HAP-1 (cell line): ENCODE measurements around the gene JARID2.

Experiments used
- DNase-seq, 2 experiments: peaks; one replicate each; pipeline ENCODE4 v3.0.0-alpha.2; 2016 to 2020; ENCODE audit warnings: low spot score in 2 of 2
- H3K27me3 ChIP-seq: fragments of 250-450 bp; sonication (Bioruptor Pico); 2 replicates; pipeline ENCODE4 v1.5.1; 2020; ENCODE audit warnings: low read depth, mild to moderate bottlenecking, moderate library complexity
- H3K36me3 ChIP-seq: fragments of 250-450 bp; sonication (Bioruptor Pico); replicated peaks from 2 replicates; pipeline ENCODE4 v1.5.1; 2020; ENCODE audit warnings: mild to moderate bottlenecking
- H3K4me1 ChIP-seq: fragments of 250-450 bp; sonication (Bioruptor Pico); 2 replicates; pipeline ENCODE4 v1.5.1; 2020; ENCODE audit warnings: mild to moderate bottlenecking
- H3K4me3 ChIP-seq: fragments of 250-450 bp; sonication (Bioruptor Pico); 2 replicates; pipeline ENCODE4 v1.5.1; 2020; ENCODE audit warnings: mild to moderate bottlenecking, moderate library complexity
- H3K9me3 ChIP-seq: fragments of 250-450 bp; sonication (Bioruptor Pico); 2 replicates; pipeline ENCODE4 v1.5.1; 2020; ENCODE audit warnings: mild to moderate bottlenecking, moderate library complexity
- in situ Hi-C: fragments of 300-500 bp; cut with MboI; formaldehyde crosslinking; loops from 3 replicates; pipeline ENCODE4 v1.14.3; 2020; ENCODE audit warnings: low sequenced_read_pairs, inconsistent platforms, mixed read lengths

Gene JARID2

DNA sequence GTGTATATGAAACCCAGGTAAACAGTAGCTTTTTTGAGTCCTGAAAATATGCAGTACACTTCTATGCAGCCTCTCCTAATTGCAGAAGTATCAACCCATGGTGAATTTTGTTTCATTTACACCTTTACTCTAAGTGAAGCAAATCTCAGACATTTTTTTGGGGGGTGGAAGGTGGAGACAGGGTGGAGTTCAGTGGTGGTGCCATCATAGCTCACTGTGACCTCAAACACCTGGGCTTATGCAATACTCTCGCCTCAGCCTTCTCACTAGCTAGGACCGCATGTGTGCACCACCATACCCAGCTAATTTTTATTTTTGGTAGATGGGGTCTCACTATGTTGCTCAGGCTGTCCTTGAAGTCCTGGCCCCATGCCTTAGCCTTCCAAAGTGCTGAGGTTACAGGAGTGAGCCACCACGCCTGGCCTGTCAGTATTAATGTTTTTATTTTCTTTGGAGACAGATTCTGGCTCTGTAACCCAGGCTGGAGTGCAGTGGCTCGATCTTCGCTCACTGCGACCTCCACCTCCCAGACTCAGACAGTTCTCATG is 80.3 kb downstream of the JARID2 start:
- Histone ChIP-seq H3K27me3 (no peaks in the 10 kb centered on the region), H3K9me3 (no peaks in the 10 kb centered on the region), H3K4me3 (no peak overlapping the region), H3K36me3 (no peaks in the 10 kb centered on the region), H3K4me1 (peaks cover 17% of the 10 kb centered on the region)
- in situ Hi-C loops: no loop called here
- DNase-seq: no peak

DNA sequence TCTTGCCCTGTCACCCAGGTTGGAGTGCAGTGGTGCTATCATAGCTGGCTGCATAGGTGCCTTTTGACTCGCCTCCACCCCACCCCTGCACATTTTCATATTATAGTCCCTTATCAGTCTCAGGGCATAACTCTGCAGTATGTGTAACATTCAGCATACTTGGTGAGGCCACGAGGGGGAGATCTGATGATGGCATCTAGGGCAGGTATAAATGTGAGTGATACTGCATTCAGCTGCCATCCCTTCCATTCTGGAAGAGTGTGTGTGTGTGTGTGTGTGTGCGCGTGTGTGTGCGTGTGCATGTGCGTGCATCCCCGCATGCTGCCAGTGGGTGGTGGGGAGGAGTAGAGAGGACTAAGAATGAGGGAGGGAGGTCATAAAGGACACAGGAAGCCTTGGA is 81.4 kb downstream of the JARID2 start:
- H3K9me3 ChIP-seq: no peaks in the 10 kb centered on the region
- H3K27me3 ChIP-seq: no peaks in the 10 kb centered on the region
- no peak overlapping the region for H3K4me3 ChIP-seq
- H3K4me1 ChIP-seq: peaks cover 17% of the 10 kb centered on the region
- in situ Hi-C loops: no loop called here
- H3K36me3 ChIP-seq: no peaks in the 10 kb centered on the region
- peak in 1 of 2 experiments; percentile 35 for DNase-seq

DNA sequence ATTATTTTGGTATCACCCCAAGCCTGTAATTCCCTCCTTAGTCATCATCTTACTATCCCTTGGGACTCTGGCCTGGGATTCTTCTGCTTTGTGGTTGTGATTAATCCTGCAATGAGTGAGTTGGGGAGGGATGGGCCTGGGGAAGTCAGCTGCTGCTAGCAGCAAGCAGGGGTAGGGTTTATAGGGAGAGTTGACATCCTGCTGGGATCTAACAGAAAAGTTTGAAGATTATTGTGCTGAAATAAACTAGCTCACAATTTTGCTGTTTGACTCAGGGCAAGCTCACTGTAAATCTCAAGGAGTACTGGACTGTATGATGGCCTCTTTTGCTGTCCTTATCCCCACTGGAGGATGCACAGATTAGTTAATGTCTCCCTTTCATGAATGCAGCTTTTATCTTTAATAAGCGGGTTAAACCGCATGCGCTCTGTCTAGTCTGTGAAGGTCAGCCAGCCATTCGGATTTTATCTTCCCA is 83.4 kb downstream of the JARID2 start:
- peak; percentile 38 to 60 for DNase-seq
- Histone ChIP-seq H3K4me3 (no peak overlapping the region), H3K4me1 (peaks cover 15% of the 10 kb centered on the region), H3K36me3 (no peaks in the 10 kb centered on the region), H3K27me3 (no peaks in the 10 kb centered on the region), H3K9me3 (no peaks in the 10 kb centered on the region)
- in situ Hi-C loops: no loop called here

DNA sequence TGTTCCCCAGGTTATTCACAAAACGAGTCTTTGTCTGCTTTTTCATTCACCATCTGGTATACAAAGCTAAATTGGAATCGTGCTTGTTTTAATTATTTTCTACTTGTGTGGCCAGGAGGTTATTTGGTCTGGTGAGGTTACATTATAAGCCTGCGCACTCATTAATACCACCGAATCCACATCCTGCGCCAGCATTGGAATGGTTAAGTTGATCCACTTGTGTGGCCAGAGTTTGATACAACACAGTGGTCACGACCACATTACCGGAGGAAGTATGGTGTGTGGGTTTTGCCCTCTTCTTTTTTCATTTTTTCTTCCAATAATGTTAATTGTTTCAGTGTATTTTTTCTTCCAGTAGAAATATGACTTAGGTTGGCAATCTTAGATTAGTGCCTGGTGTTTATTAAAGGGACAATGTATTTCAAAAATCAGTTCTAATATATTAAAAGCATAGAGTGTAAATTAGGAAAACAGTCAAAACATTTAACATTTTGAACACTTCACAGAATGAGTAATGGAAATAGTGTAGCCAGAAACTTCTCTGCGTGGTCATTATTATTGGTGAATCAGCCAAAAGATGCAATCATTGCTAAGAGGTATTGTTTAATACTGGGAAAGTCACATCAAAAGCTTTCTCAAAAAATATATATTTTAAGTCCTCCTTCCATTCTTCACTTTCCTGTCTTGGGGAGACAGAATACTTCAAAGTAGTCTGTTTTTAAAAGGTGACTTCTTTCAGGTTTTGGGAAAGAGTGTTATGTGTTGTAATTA is 84.5 kb downstream of the JARID2 start:
- Histone ChIP-seq H3K4me1 (peaks cover 15% of the 10 kb centered on the region), H3K9me3 (no peaks in the 10 kb centered on the region), H3K27me3 (no peaks in the 10 kb centered on the region), H3K4me3 (no peak overlapping the region), H3K36me3 (no peaks in the 10 kb centered on the region)
- in situ Hi-C loops: no loop called here
- DNase-seq: no peak

DNA sequence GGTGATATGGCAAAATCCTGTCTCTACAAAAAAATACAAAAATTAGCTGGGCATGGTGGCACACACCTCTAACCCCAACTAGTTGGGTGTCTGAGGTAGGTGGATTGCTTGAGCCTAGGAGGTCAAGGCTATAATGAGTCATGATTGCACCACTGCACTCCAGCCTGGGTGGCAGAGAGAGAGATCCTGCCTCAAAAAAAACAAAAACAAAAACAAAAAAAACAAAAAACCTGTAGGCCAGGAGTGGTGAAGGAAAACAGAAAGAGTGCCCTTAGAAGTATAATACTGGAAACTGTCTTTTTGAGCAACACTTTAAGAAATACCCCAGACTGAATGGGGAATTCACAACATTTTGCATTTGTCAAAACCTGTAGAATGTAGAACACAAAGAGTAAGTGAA is 85.3 kb downstream of the JARID2 start:
- Histone ChIP-seq H3K27me3 (no peaks in the 10 kb centered on the region), H3K4me3 (no peak overlapping the region), H3K9me3 (no peaks in the 10 kb centered on the region), H3K4me1 (peaks cover 15% of the 10 kb centered on the region), H3K36me3 (no peaks in the 10 kb centered on the region)
- DNase-seq: no peak
- in situ Hi-C loops: no loop called here

DNA sequence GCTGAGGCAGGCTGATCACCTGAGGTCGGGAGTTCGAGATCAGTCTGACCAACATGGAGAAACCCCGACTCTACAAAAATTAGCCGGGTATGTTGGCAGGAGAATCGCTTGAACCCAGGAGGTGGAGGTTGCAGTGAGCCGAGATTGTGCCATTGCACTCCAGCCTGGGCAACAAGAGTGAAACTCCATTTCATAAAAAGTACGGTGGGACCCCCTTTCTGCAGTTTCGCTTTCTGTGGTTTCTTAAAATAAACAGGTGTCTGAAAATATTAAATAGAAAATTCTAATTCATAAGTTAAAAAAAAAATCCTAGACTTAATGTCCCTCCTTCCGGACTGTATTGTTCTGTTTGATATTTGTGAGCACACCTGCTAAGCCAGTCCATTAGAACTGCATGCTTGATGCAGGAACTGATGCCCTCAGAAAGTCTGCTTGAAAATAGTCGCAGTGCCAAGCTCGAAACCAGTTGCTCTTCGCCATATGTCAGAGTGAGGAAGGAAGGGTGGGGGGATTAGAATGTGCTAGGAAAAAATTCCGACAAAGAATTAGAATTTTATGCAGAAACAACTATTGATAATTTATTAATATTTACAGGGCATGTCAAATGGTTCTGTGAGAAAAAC is 85.9 kb downstream of the JARID2 start:
- Histone ChIP-seq H3K4me3 (no peak overlapping the region), H3K9me3 (no peaks in the 10 kb centered on the region), H3K27me3 (no peaks in the 10 kb centered on the region), H3K36me3 (no peaks in the 10 kb centered on the region), H3K4me1 (peaks cover 15% of the 10 kb centered on the region)
- in situ Hi-C loops: no loop called here
- DNase-seq: no peak

DNA sequence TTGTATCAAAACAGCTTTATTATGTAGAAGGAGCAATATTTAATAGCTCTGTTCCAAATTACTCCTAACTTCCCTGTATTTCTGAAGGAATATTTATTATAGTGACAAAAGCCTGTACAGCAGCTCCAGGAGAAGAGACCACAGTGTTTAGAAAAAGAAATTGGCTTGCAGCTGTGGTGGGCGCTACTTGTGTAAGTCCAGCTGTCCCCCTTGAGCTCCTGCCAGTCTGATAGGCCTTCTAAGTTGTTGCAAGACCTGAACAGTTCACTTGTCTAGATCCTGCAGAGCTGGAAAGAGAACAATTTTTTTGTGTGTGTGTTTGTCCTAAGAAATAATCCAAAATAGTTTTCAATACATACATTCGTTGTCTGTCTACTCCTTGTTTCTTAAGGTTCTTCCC is 86.6 kb downstream of the JARID2 start:
- Histone ChIP-seq H3K9me3 (no peaks in the 10 kb centered on the region), H3K4me3 (no peak overlapping the region), H3K36me3 (no peaks in the 10 kb centered on the region), H3K4me1 (peaks cover 15% of the 10 kb centered on the region), H3K27me3 (no peaks in the 10 kb centered on the region)
- in situ Hi-C loops: no loop called here
- DNase-seq: no peak

DNA sequence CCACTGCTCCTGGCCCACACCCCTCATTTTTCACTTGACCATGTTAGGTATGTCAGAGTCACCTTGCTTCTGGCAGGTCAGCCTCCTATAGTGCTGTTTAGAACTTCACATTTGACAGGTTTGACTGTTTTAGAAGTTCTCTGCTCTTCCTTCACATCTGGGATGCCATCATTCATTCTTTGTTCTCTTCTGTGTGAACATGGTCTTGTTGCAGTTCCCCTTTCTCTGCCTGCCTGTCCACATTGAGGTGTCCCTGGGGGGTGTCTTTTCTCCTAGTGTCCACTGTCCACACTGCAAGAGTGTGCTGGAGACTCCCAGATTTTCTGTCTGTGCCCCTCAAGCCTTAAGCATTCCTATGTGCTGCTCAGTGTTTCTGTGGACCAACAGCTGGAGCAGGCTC is 89.5 kb downstream of the JARID2 start:
- no peak for DNase-seq
- no peaks in the 10 kb centered on the region for H3K36me3 ChIP-seq
- H3K4me1 ChIP-seq: no peaks in the 10 kb centered on the region
- no peaks in the 10 kb centered on the region for H3K27me3 ChIP-seq
- no peaks in the 10 kb centered on the region for H3K9me3 ChIP-seq
- in situ Hi-C loops: no loop called here
- H3K4me3 ChIP-seq: no peak overlapping the region

DNA sequence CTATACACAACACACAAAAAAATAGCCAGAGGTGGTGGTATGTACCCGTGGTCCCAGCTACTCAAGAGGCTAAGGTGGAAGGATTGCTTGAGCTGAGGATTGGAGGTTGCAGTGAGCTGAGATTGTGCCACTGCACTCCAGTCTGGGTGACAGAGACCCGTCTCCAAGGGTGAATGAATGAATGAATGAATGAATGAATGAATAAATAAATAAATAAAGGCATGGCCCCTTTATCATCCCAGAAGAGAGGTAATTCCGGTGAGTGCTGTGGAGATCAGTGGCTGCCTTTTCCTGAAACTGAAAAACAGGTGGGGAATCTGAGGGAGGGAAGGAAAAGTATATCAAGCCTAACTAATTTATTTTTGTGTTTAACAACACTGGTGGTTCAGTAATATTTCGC is 90.0 kb downstream of the JARID2 start:
- no peak overlapping the region for H3K4me3 ChIP-seq
- DNase-seq: no peak
- in situ Hi-C loops: no loop called here
- no peaks in the 10 kb centered on the region for H3K36me3 ChIP-seq
- H3K4me1 ChIP-seq: no peaks in the 10 kb centered on the region; the same call in 1 of the 2 replicates
- no peaks in the 10 kb centered on the region for H3K27me3 ChIP-seq
- no peaks in the 10 kb centered on the region for H3K9me3 ChIP-seq

DNA sequence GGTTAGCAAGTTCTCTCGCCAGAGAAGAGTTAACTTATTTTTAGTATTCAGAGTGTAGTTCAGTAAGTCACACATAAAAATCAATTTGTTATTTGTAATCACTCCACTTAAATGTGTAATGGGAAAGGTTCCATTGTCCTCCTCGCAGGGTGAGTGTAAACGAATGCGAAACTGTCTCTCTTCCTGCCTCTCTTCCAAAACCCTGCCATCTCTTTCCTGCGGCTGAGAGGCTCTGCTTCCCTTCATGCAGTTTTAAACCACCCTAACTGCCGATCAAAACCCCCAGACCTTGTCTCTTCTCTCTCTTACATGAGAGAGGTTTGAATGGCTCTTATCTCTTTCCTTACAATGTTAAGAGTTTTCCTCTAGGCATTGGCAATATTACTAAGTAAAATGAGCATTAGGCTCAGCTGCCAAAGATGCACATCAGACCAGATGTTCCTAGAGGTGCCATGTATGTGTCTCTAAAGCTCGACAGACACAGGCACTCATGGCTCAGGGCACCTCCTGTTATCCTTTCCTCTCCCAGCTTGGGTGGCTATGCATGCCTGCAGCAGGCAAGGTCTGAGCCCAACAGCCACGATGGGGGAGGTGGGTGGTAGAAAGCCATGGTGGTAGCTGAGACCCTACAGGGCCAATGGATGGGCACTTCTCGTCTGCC is 91.2 kb downstream of the JARID2 start:
- Histone ChIP-seq H3K36me3 (no peaks in the 10 kb centered on the region), H3K4me1 (peaks cover 6% of the 10 kb centered on the region), H3K9me3 (no peaks in the 10 kb centered on the region), H3K27me3 (no peaks in the 10 kb centered on the region), H3K4me3 (no peak overlapping the region)
- in situ Hi-C loops: no loop called here
- no peak for DNase-seq

DNA sequence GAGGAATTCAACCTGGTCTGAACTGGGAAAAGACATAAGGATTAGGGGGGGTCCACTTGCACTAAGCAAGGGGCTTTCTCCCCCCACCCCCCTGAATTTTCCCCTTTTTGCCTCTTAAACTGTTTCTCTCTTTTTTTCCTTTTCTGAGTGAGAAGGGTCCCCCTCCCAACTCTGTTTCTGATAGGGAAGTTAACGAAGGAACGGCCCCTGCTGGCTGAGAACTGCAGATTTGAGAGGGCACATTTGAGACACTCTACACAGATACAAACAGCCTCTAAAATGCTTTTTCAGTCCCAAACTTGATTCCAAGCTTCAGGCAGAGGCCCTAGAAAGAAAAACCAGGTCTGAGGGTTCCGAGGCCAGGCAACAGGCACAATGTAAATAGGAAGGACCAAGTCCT is 91.7 kb downstream of the JARID2 start:
- Histone ChIP-seq H3K9me3 (no peaks in the 10 kb centered on the region), H3K4me3 (no peak overlapping the region), H3K36me3 (no peaks in the 10 kb centered on the region), H3K4me1 (peaks cover 8% of the 10 kb centered on the region), H3K27me3 (no peaks in the 10 kb centered on the region)
- in situ Hi-C loops: no loop called here
- no peak for DNase-seq

DNA sequence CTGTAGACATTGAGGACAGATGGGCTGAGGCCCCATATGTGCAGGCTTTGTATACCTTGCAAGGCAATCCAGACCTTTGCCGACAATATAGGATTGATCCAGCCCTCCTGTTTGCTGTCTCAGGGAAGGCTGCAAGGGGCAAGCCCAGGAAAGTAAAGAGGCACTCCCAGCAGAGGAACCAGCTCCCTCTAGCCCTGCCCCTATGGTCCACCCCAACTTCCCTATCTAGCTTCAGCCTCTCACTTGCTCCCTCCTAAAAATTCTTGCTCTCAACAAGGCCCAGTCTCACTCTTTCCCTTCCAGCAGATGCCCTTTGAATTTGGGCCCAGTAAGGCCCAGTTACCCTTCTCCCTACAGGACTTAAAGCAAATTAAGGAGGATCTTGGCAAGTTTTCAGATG is 92.6 kb downstream of the JARID2 start:
- H3K27me3 ChIP-seq: no peaks in the 10 kb centered on the region
- H3K4me3 ChIP-seq: no peak overlapping the region
- no peaks in the 10 kb centered on the region for H3K36me3 ChIP-seq
- no peaks in the 10 kb centered on the region for H3K9me3 ChIP-seq
- in situ Hi-C loops: no loop called here
- peaks cover 8% of the 10 kb centered on the region for H3K4me1 ChIP-seq
- no peak for DNase-seq

DNA sequence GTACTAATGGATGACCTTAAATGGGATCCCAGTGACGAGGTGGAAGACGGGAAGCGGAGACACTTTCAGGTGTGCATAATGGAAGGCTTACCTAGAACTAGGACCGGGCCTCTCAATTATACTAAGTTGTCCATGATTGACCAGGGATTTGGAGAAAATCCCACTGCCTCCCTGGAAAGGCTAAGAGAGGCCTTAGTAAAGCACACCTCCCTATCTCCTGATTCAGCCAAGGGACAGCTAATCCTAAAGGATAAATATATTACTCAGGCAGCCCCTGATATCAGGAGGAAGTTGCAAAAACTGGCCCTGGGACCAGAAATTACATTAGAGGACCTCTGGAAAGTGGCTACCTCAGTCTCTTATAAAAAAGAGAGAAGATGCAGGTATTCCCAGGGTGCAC is 93.2 kb downstream of the JARID2 start:
- in situ Hi-C loops: no loop called here
- DNase-seq: no peak
- peaks cover 8% of the 10 kb centered on the region for H3K4me1 ChIP-seq

DNA sequence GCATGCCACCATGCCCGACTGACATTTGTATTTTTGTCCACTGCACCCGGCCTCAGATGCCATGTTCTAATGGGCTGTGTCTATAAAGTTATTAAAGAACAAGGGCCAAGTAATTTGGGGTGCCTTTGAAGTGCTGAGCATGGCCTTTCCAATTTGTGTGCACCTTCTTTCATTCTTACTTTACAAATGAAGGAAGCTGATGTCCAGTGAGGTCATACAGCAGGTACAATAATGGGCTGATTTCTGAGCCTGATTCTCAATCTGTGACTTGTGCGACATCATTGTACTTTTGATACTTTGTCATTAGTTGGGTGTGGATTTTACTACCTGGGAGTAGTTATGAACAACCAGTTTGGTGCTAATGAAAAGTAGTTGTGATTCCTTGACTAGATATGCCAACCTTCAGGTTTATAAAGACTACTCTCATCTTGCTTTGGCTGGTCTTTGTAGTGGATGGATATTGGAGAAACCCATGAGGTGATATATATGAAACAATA is 94.3 kb downstream of the JARID2 start:
- H3K4me1 ChIP-seq: peaks cover 8% of the 10 kb centered on the region
- H3K9me3 ChIP-seq: no peaks in the 10 kb centered on the region
- H3K36me3 ChIP-seq: no peaks in the 10 kb centered on the region
- H3K4me3 ChIP-seq: no peak overlapping the region
- H3K27me3 ChIP-seq: no peaks in the 10 kb centered on the region
- in situ Hi-C loops: no loop called here
- no peak for DNase-seq

More for the DNA sequence above, 93.2 kb downstream of the JARID2 start:
- Histone ChIP-seq H3K9me3 (no peaks in the 10 kb centered on the region), H3K4me3 (no peak overlapping the region), H3K27me3 (no peaks in the 10 kb centered on the region), H3K36me3 (no peaks in the 10 kb centered on the region)
